MM.1S (cell line): ENCODE results near the gene GPR173.

ENCODE experiments used
- CTCF ChIP-seq: fragments of 300-600 bp; sonication (generic); IDR thresholded peaks from 2 replicates; pipeline ENCODE4 v1.5.1; 2016; ENCODE audit warnings: antibody characterized with exemption, low read length, mixed read lengths
- EZH2 ChIP-seq: fragments of 300-600 bp; sonication (generic); optimal IDR thresholded peaks from 2 replicates; pipeline ENCODE3; 2017; ENCODE audit warnings: low read depth, mild to moderate bottlenecking, antibody characterized with exemption, low read length, mixed read lengths
- EZH2phosphoT487 ChIP-seq: fragments of 300-600 bp; sonication (generic); IDR thresholded peaks from 2 replicates; pipeline ENCODE4 v1.6.1; 2018; ENCODE audit warnings: antibody characterized with exemption, low read length

- TF ChIP-seq CTCF: no peak
- no peak for TF ChIP-seq EZH2phosphoT487
- no peak for TF ChIP-seq EZH2
These were observed 24.0 kb downstream of the GPR173 start for GRCh38 chrX:53072418-53073114.
